Measurements from ENCODE around the gene ANGPTL2. TPM values are rescaled to one million over a fixed set of nuclear protein-coding genes. Genes with fewer than 3 reads are reported as not detected.

Gene ANGPTL2
- total and polyA plus RNA-seq, 4 donors = 13.4 to 51.2 (median 40.7) TPM

- Histone ChIP-seq H3K27me3 (ENCODE audit: control insufficient read depth in 1 of 2, insufficient read depth in 2 of 2, low read length in 1 of 2) (no peaks in the 10 kb centered on the region), H3K4me1 (ENCODE audit: control insufficient read depth in 1 of 2, insufficient read depth in 2 of 2, low read length in 2 of 2) (no peaks in the 10 kb centered on the region), H3K9me3 (ENCODE audit: control insufficient read depth, low read length) (no peaks in the 10 kb centered on the region), H3K36me3 (ENCODE audit: control insufficient read depth in 1 of 2, insufficient read depth in 2 of 2, low read length in 1 of 2) (no peaks in the 10 kb centered on the region), H3K4me3 (ENCODE audit: low read length in 2 of 2) (no peak overlapping the region), H3K27ac (ENCODE audit: low read depth in 1 of 2, low read length in 2 of 2) (no peak overlapping the region)
- WGBS, 2 donors = 34 to 41% methylated on average over 3 of the region's 3 CpGs
- intact Hi-C loops (cut with DNase I) = no loop called here
- DNase-seq = no peak
- no peak for ATAC-seq (ENCODE audit: low FRiP score)
Observed at GRCh38 chr9:127099664-127100063, 22.8 kb downstream of the ANGPTL2 start.

- no peak overlapping the region for H3K27ac ChIP-seq (ENCODE audit: low read depth in 1 of 2, low read length in 2 of 2)
- DNase-seq = no peak
- H3K27me3 ChIP-seq (ENCODE audit: control insufficient read depth in 1 of 2, insufficient read depth in 2 of 2, low read length in 1 of 2) = no peaks in the 10 kb centered on the region
- WGBS, 2 donors = 68 to 75% methylated on average over 6 to 7 of the region's 7 CpGs
- H3K36me3 ChIP-seq (ENCODE audit: control insufficient read depth in 1 of 2, insufficient read depth in 2 of 2, low read length in 1 of 2) = no peaks in the 10 kb centered on the region
- no peaks in the 10 kb centered on the region for H3K9me3 ChIP-seq (ENCODE audit: control insufficient read depth, low read length)
- no peak overlapping the region for H3K4me3 ChIP-seq (ENCODE audit: low read length in 2 of 2)
- H3K4me1 ChIP-seq (ENCODE audit: control insufficient read depth in 1 of 2, insufficient read depth in 2 of 2, low read length in 2 of 2) = no peaks in the 10 kb centered on the region
- ATAC-seq (ENCODE audit: low FRiP score) = no peak
- intact Hi-C loops (cut with DNase I) = no loop called here
Observed at GRCh38 chr9:127098916-127099553, 23.4 kb downstream of the ANGPTL2 start.

GRCh38 chr9:127097683-127098082, 24.8 kb downstream of the ANGPTL2 start:
- Histone ChIP-seq H3K27me3 (ENCODE audit: control insufficient read depth in 1 of 2, insufficient read depth in 2 of 2, low read length in 1 of 2) (no peaks in the 10 kb centered on the region), H3K4me3 (ENCODE audit: low read length in 2 of 2) (no peak overlapping the region), H3K9me3 (ENCODE audit: control insufficient read depth, low read length) (no peaks in the 10 kb centered on the region), H3K27ac (ENCODE audit: low read depth in 1 of 2, low read length in 2 of 2) (no peak overlapping the region), H3K4me1 (ENCODE audit: control insufficient read depth in 1 of 2, insufficient read depth in 2 of 2, low read length in 2 of 2) (no peaks in the 10 kb centered on the region), H3K36me3 (ENCODE audit: control insufficient read depth in 1 of 2, insufficient read depth in 2 of 2, low read length in 1 of 2) (no peaks in the 10 kb centered on the region)
- WGBS, 2 donors = 89 to 92% methylated on average over 5 of the region's 5 CpGs
- DNase-seq (no peak), ATAC-seq (ENCODE audit: low FRiP score) (no peak)
- intact Hi-C loops (cut with DNase I) = no loop called here

- peaks cover 0 to 2% of the 10 kb centered on the region in 2 donors for H3K36me3 ChIP-seq (ENCODE audit: control insufficient read depth in 1 of 2, insufficient read depth in 2 of 2, low read length in 1 of 2)
- no peak overlapping the region for H3K27ac ChIP-seq (ENCODE audit: low read depth in 1 of 2, low read length in 2 of 2)
- H3K4me1 ChIP-seq (ENCODE audit: control insufficient read depth in 1 of 2, insufficient read depth in 2 of 2, low read length in 2 of 2) = no peaks in the 10 kb centered on the region
- no peak for DNase-seq
- no peaks in the 10 kb centered on the region for H3K27me3 ChIP-seq (ENCODE audit: control insufficient read depth in 1 of 2, insufficient read depth in 2 of 2, low read length in 1 of 2)
- no peak for ATAC-seq (ENCODE audit: low FRiP score)
- no peak overlapping the region for H3K4me3 ChIP-seq (ENCODE audit: low read length in 2 of 2)
- WGBS, 2 donors = 94% methylated on average over 13 of the region's 13 CpGs
- no peaks in the 10 kb centered on the region for H3K9me3 ChIP-seq (ENCODE audit: control insufficient read depth, low read length)
- intact Hi-C loops (cut with DNase I) = no loop called here
Observed at GRCh38 chr9:127096208-127096607, 26.2 kb downstream of the ANGPTL2 start.

GRCh38 chr9:127095411-127095810, 27.0 kb downstream of the ANGPTL2 start:
- no peak for ATAC-seq (ENCODE audit: low FRiP score)

GRCh38 chr9:127093319-127094020, 29.0 kb downstream of the ANGPTL2 start:
- Histone ChIP-seq H3K4me3 (ENCODE audit: low read length in 2 of 2) (no peak overlapping the region), H3K27ac (ENCODE audit: low read depth in 1 of 2, low read length in 2 of 2) (no peak overlapping the region), H3K4me1 (ENCODE audit: control insufficient read depth in 1 of 2, insufficient read depth in 2 of 2, low read length in 2 of 2) (no peaks in the 10 kb centered on the region), H3K27me3 (ENCODE audit: control insufficient read depth in 1 of 2, insufficient read depth in 2 of 2, low read length in 1 of 2) (no peaks in the 10 kb centered on the region), H3K36me3 (ENCODE audit: control insufficient read depth in 1 of 2, insufficient read depth in 2 of 2, low read length in 1 of 2) (peaks cover 0 to 2% of the 10 kb centered on the region in 2 donors), H3K9me3 (ENCODE audit: control insufficient read depth, low read length) (no peaks in the 10 kb centered on the region)
- ATAC-seq (ENCODE audit: low FRiP score) = no peak
- intact Hi-C loops (cut with DNase I) = no loop called here
- no peak for DNase-seq
- 95 to 97% methylated on average over 17 of the region's 17 CpGs for WGBS, 2 donors

More at GRCh38 chr9:127095411-127095810, 27.0 kb downstream of the ANGPTL2 start:
- H3K4me1 ChIP-seq (ENCODE audit: control insufficient read depth in 1 of 2, insufficient read depth in 2 of 2, low read length in 2 of 2) = no peaks in the 10 kb centered on the region
- 96% methylated on average over 5 of the region's 5 CpGs for WGBS, 2 donors
- H3K27me3 ChIP-seq (ENCODE audit: control insufficient read depth in 1 of 2, insufficient read depth in 2 of 2, low read length in 1 of 2) = no peaks in the 10 kb centered on the region
- no peak overlapping the region for H3K27ac ChIP-seq (ENCODE audit: low read depth in 1 of 2, low read length in 2 of 2)
- H3K9me3 ChIP-seq (ENCODE audit: control insufficient read depth, low read length) = no peaks in the 10 kb centered on the region
- H3K4me3 ChIP-seq (ENCODE audit: low read length in 2 of 2) = no peak overlapping the region
- intact Hi-C loops (cut with DNase I) = no loop called here
- peaks cover 0 to 2% of the 10 kb centered on the region in 2 donors for H3K36me3 ChIP-seq (ENCODE audit: control insufficient read depth in 1 of 2, insufficient read depth in 2 of 2, low read length in 1 of 2)
- DNase-seq = no peak

- no peaks in the 10 kb centered on the region for H3K4me1 ChIP-seq (ENCODE audit: control insufficient read depth in 1 of 2, insufficient read depth in 2 of 2, low read length in 2 of 2)
- no peaks in the 10 kb centered on the region for H3K9me3 ChIP-seq (ENCODE audit: control insufficient read depth, low read length)
- H3K4me3 ChIP-seq (ENCODE audit: low read length in 2 of 2) = no peak overlapping the region
- intact Hi-C loops (cut with DNase I) = no loop called here
- no peak for ATAC-seq (ENCODE audit: low FRiP score)
- no peak overlapping the region for H3K27ac ChIP-seq (ENCODE audit: low read depth in 1 of 2, low read length in 2 of 2)
- H3K36me3 ChIP-seq (ENCODE audit: control insufficient read depth in 1 of 2, insufficient read depth in 2 of 2, low read length in 1 of 2) = peaks cover 0 to 2% of the 10 kb centered on the region in 2 donors
- H3K27me3 ChIP-seq (ENCODE audit: control insufficient read depth in 1 of 2, insufficient read depth in 2 of 2, low read length in 1 of 2) = no peaks in the 10 kb centered on the region
- 93 to 95% methylated on average over 11 of the region's 11 CpGs for WGBS, 2 donors
- no peak for DNase-seq
Observed at GRCh38 chr9:127092041-127092608, 30.3 kb downstream of the ANGPTL2 start.

- DNase-seq (no peak), ATAC-seq (ENCODE audit: low FRiP score) (no peak)
- Histone ChIP-seq H3K9me3 (ENCODE audit: control insufficient read depth, low read length) (no peaks in the 10 kb centered on the region), H3K27ac (ENCODE audit: low read depth in 1 of 2, low read length in 2 of 2) (no peak overlapping the region), H3K4me3 (ENCODE audit: low read length in 2 of 2) (no peak overlapping the region), H3K27me3 (ENCODE audit: control insufficient read depth in 1 of 2, insufficient read depth in 2 of 2, low read length in 1 of 2) (no peaks in the 10 kb centered on the region), H3K4me1 (ENCODE audit: control insufficient read depth in 1 of 2, insufficient read depth in 2 of 2, low read length in 2 of 2) (no peaks in the 10 kb centered on the region), H3K36me3 (ENCODE audit: control insufficient read depth in 1 of 2, insufficient read depth in 2 of 2, low read length in 1 of 2) (peaks cover 0 to 2% of the 10 kb centered on the region in 2 donors)
- 95% methylated on average over 13 of the region's 13 CpGs for WGBS, 2 donors
- intact Hi-C loops (cut with DNase I) = no loop called here
Observed at GRCh38 chr9:127091526-127091925, 30.9 kb downstream of the ANGPTL2 start.
